Measurements from ENCODE around the gene DCP1A. TPM values are rescaled to one million over a fixed set of nuclear protein-coding genes. Genes with fewer than 3 reads are reported as not detected.

Gene DCP1A
- total and polyA plus RNA-seq, 2 of the 13 experiments (the other 11 are each of a cell fraction or from before 2014, with no cell fraction given), result 14.2 to 41.2 TPM

DNA sequence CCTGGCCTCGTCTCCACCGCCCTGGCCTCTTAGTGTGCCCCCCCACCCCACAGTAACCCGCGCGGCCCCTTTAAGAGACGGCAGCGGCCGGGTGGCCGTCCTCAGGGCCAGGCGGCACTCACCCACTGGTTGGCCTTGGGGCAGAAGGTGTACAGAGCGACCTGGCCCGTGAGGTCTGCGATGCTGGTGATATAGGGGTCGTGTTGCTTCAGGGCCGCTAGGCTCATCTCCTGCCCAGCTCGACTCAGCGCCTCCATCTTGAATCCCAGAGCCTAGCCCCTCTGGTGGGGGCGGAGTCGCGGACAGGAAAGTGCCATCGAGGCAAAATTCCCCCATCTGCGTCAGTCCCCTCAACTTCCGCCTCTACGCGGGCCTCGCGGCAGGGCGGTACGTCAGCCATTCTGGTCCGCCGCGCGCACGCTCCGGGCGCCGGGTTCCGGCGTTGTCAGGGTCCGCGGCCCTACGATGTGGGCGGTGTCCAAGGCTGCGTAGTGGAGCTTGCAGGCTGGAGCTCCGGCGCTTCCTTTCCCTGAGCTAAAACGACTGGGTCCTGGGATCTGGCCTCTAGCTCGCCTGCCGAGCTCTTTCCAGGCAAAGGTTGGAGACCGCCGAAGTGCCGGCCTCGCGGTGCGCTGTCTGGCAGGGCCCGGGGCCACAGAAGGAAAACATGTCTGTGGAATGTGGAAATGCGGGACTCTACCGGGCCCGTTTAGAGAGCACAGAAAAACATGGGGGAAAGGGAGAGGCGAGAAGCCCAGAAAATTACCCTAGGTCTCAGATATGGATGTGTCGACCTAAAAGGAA is at the start of gene DCP1A (continued):
- TF ChIP-seq, protein P1, sequence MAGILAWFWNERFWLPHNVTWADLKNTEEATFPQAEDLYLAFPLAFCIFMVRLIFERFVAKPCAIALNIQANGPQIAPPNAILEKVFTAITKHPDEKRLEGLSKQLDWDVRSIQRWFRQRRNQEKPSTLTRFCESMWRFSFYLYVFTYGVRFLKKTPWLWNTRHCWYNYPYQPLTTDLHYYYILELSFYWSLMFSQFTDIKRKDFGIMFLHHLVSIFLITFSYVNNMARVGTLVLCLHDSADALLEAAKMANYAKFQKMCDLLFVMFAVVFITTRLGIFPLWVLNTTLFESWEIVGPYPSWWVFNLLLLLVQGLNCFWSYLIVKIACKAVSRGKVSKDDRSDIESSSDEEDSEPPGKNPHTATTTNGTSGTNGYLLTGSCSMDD (CRISPR knock-in tag; IDR thresholded peaks at IDR 0.05), result no peak
- TF ChIP-seq SMC3 (IDR thresholded peaks at IDR 0.05; ENCODE audit: low read length) (no peak), HDAC1 (CRISPR knock-in tag; IDR thresholded peaks at IDR 0.05) (peak; percentile 98), GLI4 (CRISPR knock-in tag; IDR thresholded peaks at IDR 0.05; ENCODE audit: borderline replicate concordance) (peak; percentile 93; the same call in 1 of the 2 replicates), ZBTB8A (CRISPR knock-in tag; IDR thresholded peaks at IDR 0.05; ENCODE audit: borderline replicate concordance, low read depth) (peak; percentile 82; the same call in 1 of the 2 replicates), ZBTB10 (CRISPR knock-in tag; IDR thresholded peaks at IDR 0.05; ENCODE audit: borderline replicate concordance) (peak; percentile 52; the same call in 1 of the 2 replicates), AHDC1 (CRISPR knock-in tag; IDR thresholded peaks at IDR 0.05; ENCODE audit: borderline replicate concordance) (no peak), ZNF510 (CRISPR knock-in tag; IDR thresholded peaks at IDR 0.05; ENCODE audit: low read depth) (peak; percentile 96), ZNF878 (CRISPR knock-in tag; IDR thresholded peaks at IDR 0.05) (peak; percentile 91), ZNF543 (CRISPR knock-in tag; IDR thresholded peaks at IDR 0.05) (peak; percentile 75; the same call in 1 of the 2 replicates), ZNF766 (CRISPR knock-in tag; IDR thresholded peaks at IDR 0.05; ENCODE audit: borderline replicate concordance) (peak; percentile 89; the same call in 1 of the 2 replicates), GTF3A (CRISPR knock-in tag; conservative IDR thresholded peaks at IDR 0.05) (peak; percentile 85; the same call in 1 of the 2 replicates)
- TF ChIP-seq, protein P2, sequence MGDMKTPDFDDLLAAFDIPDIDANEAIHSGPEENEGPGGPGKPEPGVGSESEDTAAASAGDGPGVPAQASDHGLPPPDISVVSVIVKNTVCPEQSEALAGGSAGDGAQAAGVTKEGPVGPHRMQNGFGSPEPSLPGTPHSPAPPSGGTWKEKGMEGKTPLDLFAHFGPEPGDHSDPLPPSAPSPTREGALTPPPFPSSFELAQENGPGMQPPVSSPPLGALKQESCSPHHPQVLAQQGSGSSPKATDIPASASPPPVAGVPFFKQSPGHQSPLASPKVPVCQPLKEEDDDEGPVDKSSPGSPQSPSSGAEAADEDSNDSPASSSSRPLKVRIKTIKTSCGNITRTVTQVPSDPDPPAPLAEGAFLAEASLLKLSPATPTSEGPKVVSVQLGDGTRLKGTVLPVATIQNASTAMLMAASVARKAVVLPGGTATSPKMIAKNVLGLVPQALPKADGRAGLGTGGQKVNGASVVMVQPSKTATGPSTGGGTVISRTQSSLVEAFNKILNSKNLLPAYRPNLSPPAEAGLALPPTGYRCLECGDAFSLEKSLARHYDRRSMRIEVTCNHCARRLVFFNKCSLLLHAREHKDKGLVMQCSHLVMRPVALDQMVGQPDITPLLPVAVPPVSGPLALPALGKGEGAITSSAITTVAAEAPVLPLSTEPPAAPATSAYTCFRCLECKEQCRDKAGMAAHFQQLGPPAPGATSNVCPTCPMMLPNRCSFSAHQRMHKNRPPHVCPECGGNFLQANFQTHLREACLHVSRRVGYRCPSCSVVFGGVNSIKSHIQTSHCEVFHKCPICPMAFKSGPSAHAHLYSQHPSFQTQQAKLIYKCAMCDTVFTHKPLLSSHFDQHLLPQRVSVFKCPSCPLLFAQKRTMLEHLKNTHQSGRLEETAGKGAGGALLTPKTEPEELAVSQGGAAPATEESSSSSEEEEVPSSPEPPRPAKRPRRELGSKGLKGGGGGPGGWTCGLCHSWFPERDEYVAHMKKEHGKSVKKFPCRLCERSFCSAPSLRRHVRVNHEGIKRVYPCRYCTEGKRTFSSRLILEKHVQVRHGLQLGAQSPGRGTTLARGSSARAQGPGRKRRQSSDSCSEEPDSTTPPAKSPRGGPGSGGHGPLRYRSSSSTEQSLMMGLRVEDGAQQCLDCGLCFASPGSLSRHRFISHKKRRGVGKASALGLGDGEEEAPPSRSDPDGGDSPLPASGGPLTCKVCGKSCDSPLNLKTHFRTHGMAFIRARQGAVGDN (CRISPR knock-in tag; IDR thresholded peaks at IDR 0.05), result peak; percentile 97
